GM23248 (cell line): ENCODE measurements around the gene INPP5A. TPM values are rescaled to one million over a fixed set of nuclear protein-coding genes. Genes with fewer than 3 reads are reported as not detected.

Experiments used
- DNase-seq: peaks from one replicate; pipeline ENCODE4 v3.0.0-alpha.2; 2015
- H2AFZ ChIP-seq: fragments of 200-600 bp; sonication (generic); 2 replicates; pipeline ENCODE4 v1.6.1; 2016; ENCODE audit warnings: antibody characterized with exemption
- H3F3A ChIP-seq: fragments of 200-600 bp; sonication (generic); 2 replicates; pipeline ENCODE4 v1.6.1; 2016; ENCODE audit warnings: mild to moderate bottlenecking, antibody characterized with exemption, mixed run types; ENCODE audit not compliant: insufficient read depth
- H3K27ac ChIP-seq: fragments of 200-600 bp; sonication (generic); 2 replicates; pipeline ENCODE4 v1.5.1; 2016; ENCODE audit warnings: mild to moderate bottlenecking
- H3K27me3 ChIP-seq: fragments of 200-600 bp; sonication (generic); replicated peaks from 2 replicates; pipeline ENCODE4 v1.6.1; 2016; ENCODE audit warnings: mild to moderate bottlenecking; ENCODE audit not compliant: insufficient read depth
- H3K36me3 ChIP-seq: fragments of 200-600 bp; sonication (generic); 2 replicates; pipeline ENCODE4 v1.6.1; 2016; ENCODE audit warnings: low read depth, mild to moderate bottlenecking
- H3K4me1 ChIP-seq: fragments of 200-600 bp; sonication (generic); 2 replicates; pipeline ENCODE4 v1.6.1; 2016; ENCODE audit warnings: mild to moderate bottlenecking; ENCODE audit not compliant: insufficient read depth
- H3K4me2 ChIP-seq: fragments of 200-600 bp; sonication (generic); one replicate; pipeline ENCODE4 v1.6.1; 2016; ENCODE audit warnings: mild to moderate bottlenecking; ENCODE audit not compliant: unreplicated experiment
- H3K4me3 ChIP-seq: fragments of 200-600 bp; sonication (generic); 2 replicates; pipeline ENCODE4 v1.5.1; 2016; ENCODE audit warnings: mild to moderate bottlenecking
- H3K79me2 ChIP-seq: fragments of 200-600 bp; sonication (generic); 2 replicates; pipeline ENCODE4 v1.6.1; 2016; ENCODE audit warnings: mild to moderate bottlenecking; ENCODE audit not compliant: insufficient read depth
- H3K9ac ChIP-seq: fragments of 200-600 bp; sonication (generic); 2 replicates; pipeline ENCODE4 v1.6.1; 2016; ENCODE audit warnings: mild to moderate bottlenecking
- H3K9me2 ChIP-seq: fragments of 200-600 bp; sonication (generic); 2 replicates; pipeline ENCODE4 v1.6.1; 2016; ENCODE audit warnings: mixed run types, mild to moderate bottlenecking, moderate library complexity; ENCODE audit not compliant: insufficient read depth
- H3K9me3 ChIP-seq: fragments of 200-600 bp; sonication (generic); one replicate; pipeline ENCODE4 v1.6.1; 2017; ENCODE audit warnings: low read depth
- H4K20me1 ChIP-seq: fragments of 200-600 bp; sonication (generic); 2 replicates; pipeline ENCODE4 v1.6.0; 2016; ENCODE audit not compliant: insufficient read depth
- EZH2 ChIP-seq: fragments of 200-600 bp; sonication (generic); IDR thresholded peaks from 2 replicates; pipeline ENCODE4 v1.6.1; 2018; ENCODE audit warnings: antibody characterized with exemption, mild to moderate bottlenecking; ENCODE audit not compliant: insufficient read depth, poor library complexity, severe bottlenecking
- EZH2phosphoT487 ChIP-seq: fragments of 200-600 bp; sonication (generic); IDR thresholded peaks from 2 replicates; pipeline ENCODE4 v1.6.1; 2018; ENCODE audit warnings: antibody characterized with exemption, moderate library complexity, mild to moderate bottlenecking, low read depth; ENCODE audit not compliant: insufficient read depth
- WGBS, 2 experiments: methylation state at CpG; one replicate each; pipeline ENCODE4 v1.1.6; 2015 to 2017; ENCODE audit warnings: low lambda C conversion rate in 2 of 2, low coverage in 1 of 2; ENCODE audit errors: missing lambda C conversion rate in 2 of 2; 5-methylcytosine and 5-hydroxymethylcytosine counted together
- in situ Hi-C: fragments of 300-500 bp; cut with MboI; formaldehyde crosslinking; loops from 2 replicates; pipeline ENCODE4 v1.15.0; 2020
- polyA plus RNA-seq: library from polyadenylated mRNA; unstranded; fragments of >200 nt; fragmentation: Nextera tagmentation; extraction: Ambion mirVana; gene quantifications from 2 replicates; pipeline ENCODE4 v1.2.1, GENCODE V29; 2016
- total RNA-seq: library from RNA; depleted of rRNA; stranded (reverse); fragments of >200 nt; shearing (Covaris generic); gene quantifications from 2 replicates; pipeline ENCODE4 v1.2.3, GENCODE V29; 2014

INPP5A gene
- total and polyA plus RNA-seq, 2 experiments from 2014 or later: 2.3 to 35.2 TPM

DNA sequence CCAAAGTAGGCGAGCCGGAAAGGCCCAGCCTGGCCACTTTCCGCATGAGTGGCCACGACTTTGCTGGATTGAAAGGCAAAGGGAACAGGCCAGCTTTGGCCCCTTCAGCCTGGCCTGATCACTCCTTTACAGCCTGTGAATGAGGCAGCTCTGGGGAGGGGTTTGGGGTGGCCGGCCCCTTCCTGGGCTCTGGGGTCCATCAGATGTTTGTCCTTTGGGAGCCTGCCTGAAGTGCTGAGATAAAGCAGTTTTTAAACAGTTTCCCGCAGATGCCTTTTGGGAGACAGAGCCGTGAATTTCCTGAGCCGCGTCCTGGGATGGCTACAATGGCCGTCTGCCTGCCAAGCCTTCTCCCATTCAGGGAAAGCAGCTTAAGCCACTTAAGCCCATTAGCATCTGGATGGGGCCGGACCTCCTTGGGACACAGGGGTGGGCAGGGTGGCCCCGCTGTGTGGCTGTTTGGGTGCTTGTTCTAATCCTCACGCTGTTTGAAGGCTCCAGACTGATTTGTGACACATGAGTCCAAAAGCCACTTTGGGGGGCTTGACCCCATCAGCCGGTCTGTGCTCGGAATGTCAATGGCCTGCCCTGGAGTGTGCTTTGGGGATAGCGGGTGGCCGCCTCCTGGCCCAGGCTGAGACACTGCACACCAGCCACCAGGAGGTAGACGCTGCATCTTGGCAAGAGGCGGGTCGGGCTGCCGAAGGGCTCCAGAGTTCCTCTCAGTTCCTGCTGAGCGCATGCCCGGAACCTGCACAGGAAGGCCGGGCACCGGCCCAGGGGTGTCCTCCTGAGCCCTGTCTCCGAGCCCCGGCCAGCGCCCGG lies 209.4 kb downstream of the INPP5A start:
- Histone ChIP-seq H3K9ac (no peak overlapping the region), H2AFZ (no peak overlapping the region), H3K27ac (no peak overlapping the region), H3F3A (no peaks in the 10 kb centered on the region), H3K4me3 (no peak overlapping the region), H3K36me3 (no peaks in the 10 kb centered on the region), H3K4me2 (no peak overlapping the region), H3K79me2 (no peaks in the 10 kb centered on the region), H3K27me3 (no peaks in the 10 kb centered on the region), H3K9me3 (no peaks in the 10 kb centered on the region), H3K9me2 (no peaks in the 10 kb centered on the region), H4K20me1 (no peaks in the 10 kb centered on the region), H3K4me1 (peaks cover 7% of the 10 kb centered on the region; the same call in 1 of the 2 replicates)
- TF ChIP-seq EZH2 (no peak), EZH2phosphoT487 (no peak)
- in situ Hi-C loops: no loop called here
- no peak for DNase-seq
- WGBS, 2 experiments: 91 to 94% methylated on average over 27 to 29 of the region's 29 CpGs

- no peak for DNase-seq
- no peak for TF ChIP-seq EZH2phosphoT487
- TF ChIP-seq EZH2: no peak
- no peaks in the 10 kb centered on the region for H3K36me3 ChIP-seq
- no peaks in the 10 kb centered on the region for H3F3A ChIP-seq
- no peak overlapping the region for H3K4me2 ChIP-seq
- H3K4me1 ChIP-seq: peaks cover 7% of the 10 kb centered on the region; the same call in 1 of the 2 replicates
- H2AFZ ChIP-seq: no peak overlapping the region
- H3K9ac ChIP-seq: no peak overlapping the region
- H3K27ac ChIP-seq: no peak overlapping the region
- H4K20me1 ChIP-seq: no peaks in the 10 kb centered on the region
- H3K9me3 ChIP-seq: no peaks in the 10 kb centered on the region
- H3K4me3 ChIP-seq: no peak overlapping the region
- H3K27me3 ChIP-seq: no peaks in the 10 kb centered on the region
- H3K9me2 ChIP-seq: no peaks in the 10 kb centered on the region
- 91 to 93% methylated on average over 15 of the region's 15 CpGs for WGBS, 2 experiments
- H3K79me2 ChIP-seq: no peaks in the 10 kb centered on the region
- in situ Hi-C loops: no loop called here
These were observed 210.5 kb downstream of the INPP5A start for GRCh38 chr10:132748135-132748534.

DNA sequence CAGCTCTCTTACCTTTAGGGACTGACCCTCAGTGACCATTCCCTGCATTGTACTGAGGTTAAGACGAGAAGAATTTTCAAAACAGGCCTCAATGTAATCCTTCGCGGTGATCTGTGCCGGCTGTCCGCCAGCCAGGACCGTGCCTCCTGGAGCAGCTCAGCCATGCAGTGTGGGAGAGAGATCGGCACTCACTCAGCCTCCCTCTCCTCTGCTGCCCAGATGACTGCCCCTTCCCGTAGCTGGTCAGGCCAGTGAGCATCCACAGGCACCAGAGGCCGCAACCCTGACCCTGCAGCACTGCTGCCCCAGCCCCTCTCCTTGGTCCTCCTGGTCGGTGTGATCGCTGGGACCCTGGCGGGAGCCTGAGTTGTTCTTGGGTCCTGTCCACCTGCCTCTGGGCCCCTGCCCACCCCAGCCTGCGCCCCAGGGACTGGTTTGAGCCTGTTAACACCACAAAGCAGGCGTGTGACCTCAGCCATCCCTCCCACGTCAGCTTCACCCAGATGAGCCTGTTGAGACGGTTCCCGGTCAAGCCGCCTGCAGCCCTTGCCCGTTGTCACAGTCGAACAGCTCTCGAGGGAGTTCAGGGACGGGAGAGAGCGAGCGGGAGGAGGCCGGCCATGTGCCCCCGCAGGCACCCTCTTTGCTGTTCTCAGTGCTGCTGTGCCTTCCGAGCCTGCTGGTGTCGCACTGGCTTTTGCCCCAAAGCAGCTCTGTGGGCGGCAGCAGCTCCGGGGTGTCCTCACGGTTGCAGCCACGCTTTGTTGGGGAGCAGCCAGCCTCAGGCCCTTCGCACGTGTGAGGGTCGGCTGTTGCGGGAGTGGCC lies 211.2 kb downstream of the INPP5A start:
- no peak overlapping the region for H3K4me3 ChIP-seq
- H3K27ac ChIP-seq: no peak overlapping the region
- in situ Hi-C loops: no loop called here
- H3K27me3 ChIP-seq: no peaks in the 10 kb centered on the region
- no peaks in the 10 kb centered on the region for H3K9me3 ChIP-seq
- no peaks in the 10 kb centered on the region for H4K20me1 ChIP-seq
- H3K4me1 ChIP-seq: peaks cover 6% of the 10 kb centered on the region; the same call in 1 of the 2 replicates
- TF ChIP-seq EZH2 (no peak), EZH2phosphoT487 (no peak)
- WGBS, 2 experiments: 91 to 93% methylated on average over 35 to 36 of the region's 36 CpGs
- H3K79me2 ChIP-seq: no peaks in the 10 kb centered on the region
- DNase-seq: no peak
- no peak overlapping the region for H3K4me2 ChIP-seq
- H2AFZ ChIP-seq: no peak overlapping the region
- H3K9me2 ChIP-seq: no peaks in the 10 kb centered on the region
- no peaks in the 10 kb centered on the region for H3K36me3 ChIP-seq
- no peak overlapping the region for H3K9ac ChIP-seq
- no peaks in the 10 kb centered on the region for H3F3A ChIP-seq

DNA sequence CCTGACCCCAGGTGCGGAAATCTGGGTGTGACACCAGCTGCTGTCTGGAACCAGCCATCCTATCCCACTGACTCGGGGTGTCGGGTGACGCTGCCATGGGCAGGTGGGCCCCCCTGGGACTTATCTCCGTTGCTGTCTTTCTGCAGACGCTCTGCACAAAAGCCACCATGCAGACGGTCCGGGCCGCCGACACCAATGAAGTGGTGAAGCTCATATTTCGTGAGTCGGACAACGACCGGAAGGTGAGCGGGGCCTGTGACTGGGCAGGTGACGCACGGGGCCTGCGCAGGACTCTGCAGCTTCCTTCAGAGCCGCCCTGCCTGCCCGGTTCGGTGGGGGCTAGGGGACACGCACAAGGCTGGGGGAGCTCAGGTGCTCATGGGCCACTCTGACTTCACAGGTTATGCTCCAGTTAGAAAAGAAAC lies 211.8 kb downstream of the INPP5A start:
- WGBS, 2 experiments: 89 to 91% methylated on average over 22 of the region's 22 CpGs
- Histone ChIP-seq H3F3A (no peaks in the 10 kb centered on the region), H3K4me3 (no peak overlapping the region), H3K27ac (no peak overlapping the region), H3K9me2 (no peaks in the 10 kb centered on the region), H4K20me1 (no peaks in the 10 kb centered on the region), H2AFZ (no peak overlapping the region), H3K9me3 (no peaks in the 10 kb centered on the region), H3K36me3 (no peaks in the 10 kb centered on the region), H3K79me2 (no peaks in the 10 kb centered on the region), H3K9ac (no peak overlapping the region), H3K27me3 (no peaks in the 10 kb centered on the region), H3K4me2 (no peak overlapping the region), H3K4me1 (no peaks in the 10 kb centered on the region)
- no peak for DNase-seq
- in situ Hi-C loops: no loop called here
- no peak for TF ChIP-seq EZH2phosphoT487
- TF ChIP-seq EZH2: no peak
